ENCODE measurements around the gene SORCS1. TPM values are rescaled to one million over a fixed set of nuclear protein-coding genes. Genes with fewer than 3 reads are reported as not detected.

SORCS1 gene
- total and polyA plus RNA-seq, 2 experiments from 2014 or later, result 2.9 to 8.9 TPM

GRCh38 chr10:106707657-106708056, 456.8 kb downstream of the SORCS1 start:
- H3K27me3 Mint-ChIP-seq (ENCODE audit: insufficient read depth, low read depth, poor library complexity), result no peaks in the 10 kb centered on the region
- H3K36me3 Mint-ChIP-seq (ENCODE audit: low read depth), result peaks cover 9% of the 10 kb centered on the region
- H3K9me2 ChIP-seq (ENCODE audit: insufficient read depth), result peaks cover 7% of the 10 kb centered on the region; the same call in 1 of the 2 replicates
- peak overlapping the region; percentile 43; the same call in 1 of the 2 replicates for H3K4me2 ChIP-seq
- H3K27me3 ChIP-seq (ENCODE audit: insufficient read depth), result no peaks in the 10 kb centered on the region
- H2AFZ ChIP-seq, result no peak overlapping the region
- no peaks in the 10 kb centered on the region for H4K20me1 ChIP-seq (replicated peaks; ENCODE audit: insufficient read depth)
- no peaks in the 10 kb centered on the region for H3K79me2 ChIP-seq (replicated peaks; ENCODE audit: insufficient read depth)
- no peak overlapping the region for H3K27ac ChIP-seq (ENCODE audit: low read depth)
- H3F3A ChIP-seq (replicated peaks; ENCODE audit: low read depth), result no peaks in the 10 kb centered on the region
- H3K36me3 ChIP-seq (ENCODE audit: insufficient read depth), result no peaks in the 10 kb centered on the region
- peak overlapping the region; percentile 68 for H3K27ac Mint-ChIP-seq
- H3K4me1 Mint-ChIP-seq, result peaks cover 36% of the 10 kb centered on the region
- DNase-seq (ENCODE audit: low spot score) (peak; percentile 40), ATAC-seq (peak; percentile 40)
- H3K4me1 ChIP-seq (ENCODE audit: insufficient read depth), result peaks cover 30% of the 10 kb centered on the region
- no peak overlapping the region for H3K4me3 ChIP-seq
- peaks cover 5% of the 10 kb centered on the region; the same call in 1 of the 3 replicates for H3K9me3 Mint-ChIP-seq
- H3K4me3 Mint-ChIP-seq, result peak overlapping the region; percentile 13; the same call in 2 of the 3 replicates
- TF ChIP-seq ETS1 (IDR thresholded peaks at IDR 0.05), result no peak
- peak; percentile 29; the same call in 1 of the 2 replicates for TF ChIP-seq ZNF462 (CRISPR knock-in tag; IDR thresholded peaks at IDR 0.05)
- no peak for TF ChIP-seq CTCF (conservative IDR thresholded peaks at IDR 0.05; ENCODE audit: low read depth in 2 of 2)

All from GM23338 (cell line).